Measurements from ENCODE around the gene BSN.

The BSN gene

DNA sequence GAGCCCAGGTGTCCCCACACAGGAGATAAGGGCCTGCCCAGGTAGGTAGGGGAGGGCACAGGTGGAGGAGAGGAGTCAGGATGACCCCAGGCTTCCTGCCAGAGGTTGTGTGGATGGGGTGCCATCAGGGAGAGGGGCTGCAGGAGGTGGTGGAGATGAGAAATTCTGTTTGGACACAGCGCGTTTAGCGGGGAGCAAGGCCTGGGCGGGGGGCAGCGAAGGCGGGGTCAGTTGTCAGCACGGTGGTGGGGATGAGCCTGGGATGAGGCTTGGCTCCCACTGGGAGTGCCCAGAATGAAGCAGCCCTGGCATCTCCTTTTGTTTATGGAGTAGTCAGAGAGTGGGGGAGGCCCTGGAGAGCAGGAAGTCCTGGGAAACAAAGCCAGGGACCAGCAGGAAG, 149.7 kb downstream of the BSN start:
- DNase-seq (ENCODE audit: low read depth): no peak
- H3K4me3 ChIP-seq (ENCODE audit: low read depth, low read length): no peak overlapping the region
- TF ChIP-seq, protein P1, sequence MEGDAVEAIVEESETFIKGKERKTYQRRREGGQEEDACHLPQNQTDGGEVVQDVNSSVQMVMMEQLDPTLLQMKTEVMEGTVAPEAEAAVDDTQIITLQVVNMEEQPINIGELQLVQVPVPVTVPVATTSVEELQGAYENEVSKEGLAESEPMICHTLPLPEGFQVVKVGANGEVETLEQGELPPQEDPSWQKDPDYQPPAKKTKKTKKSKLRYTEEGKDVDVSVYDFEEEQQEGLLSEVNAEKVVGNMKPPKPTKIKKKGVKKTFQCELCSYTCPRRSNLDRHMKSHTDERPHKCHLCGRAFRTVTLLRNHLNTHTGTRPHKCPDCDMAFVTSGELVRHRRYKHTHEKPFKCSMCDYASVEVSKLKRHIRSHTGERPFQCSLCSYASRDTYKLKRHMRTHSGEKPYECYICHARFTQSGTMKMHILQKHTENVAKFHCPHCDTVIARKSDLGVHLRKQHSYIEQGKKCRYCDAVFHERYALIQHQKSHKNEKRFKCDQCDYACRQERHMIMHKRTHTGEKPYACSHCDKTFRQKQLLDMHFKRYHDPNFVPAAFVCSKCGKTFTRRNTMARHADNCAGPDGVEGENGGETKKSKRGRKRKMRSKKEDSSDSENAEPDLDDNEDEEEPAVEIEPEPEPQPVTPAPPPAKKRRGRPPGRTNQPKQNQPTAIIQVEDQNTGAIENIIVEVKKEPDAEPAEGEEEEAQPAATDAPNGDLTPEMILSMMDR (IDR thresholded peaks at IDR 0.05; ENCODE audit: control insufficient read depth, extremely low read depth, insufficient read depth): no peak

DNA sequence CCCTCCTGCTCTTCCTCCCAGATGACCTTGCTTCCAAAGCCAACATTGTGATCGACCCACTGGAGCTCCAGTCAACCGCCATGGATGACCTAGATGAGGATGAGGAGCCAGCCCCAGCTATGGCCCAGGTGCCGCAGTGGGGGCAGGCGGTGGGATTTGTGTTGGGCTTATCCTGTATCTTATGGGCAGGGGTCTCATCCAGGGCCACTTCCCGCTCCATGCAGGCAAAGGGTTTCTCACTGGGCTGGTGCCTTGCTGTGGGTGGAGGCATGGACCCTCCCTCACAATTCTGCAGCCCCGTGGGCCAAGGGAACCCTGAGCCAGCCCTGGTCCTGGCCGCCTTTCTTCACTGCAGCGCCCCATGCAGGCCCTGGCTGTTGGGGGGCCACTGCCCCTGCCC, 150.4 kb downstream of the BSN start:
- H3K4me3 ChIP-seq (ENCODE audit: low read depth, low read length): no peak overlapping the region
- DNase-seq (ENCODE audit: low read depth): no peak
- TF ChIP-seq, protein P1 (IDR thresholded peaks at IDR 0.05; ENCODE audit: control insufficient read depth, extremely low read depth, insufficient read depth): no peak

DNA sequence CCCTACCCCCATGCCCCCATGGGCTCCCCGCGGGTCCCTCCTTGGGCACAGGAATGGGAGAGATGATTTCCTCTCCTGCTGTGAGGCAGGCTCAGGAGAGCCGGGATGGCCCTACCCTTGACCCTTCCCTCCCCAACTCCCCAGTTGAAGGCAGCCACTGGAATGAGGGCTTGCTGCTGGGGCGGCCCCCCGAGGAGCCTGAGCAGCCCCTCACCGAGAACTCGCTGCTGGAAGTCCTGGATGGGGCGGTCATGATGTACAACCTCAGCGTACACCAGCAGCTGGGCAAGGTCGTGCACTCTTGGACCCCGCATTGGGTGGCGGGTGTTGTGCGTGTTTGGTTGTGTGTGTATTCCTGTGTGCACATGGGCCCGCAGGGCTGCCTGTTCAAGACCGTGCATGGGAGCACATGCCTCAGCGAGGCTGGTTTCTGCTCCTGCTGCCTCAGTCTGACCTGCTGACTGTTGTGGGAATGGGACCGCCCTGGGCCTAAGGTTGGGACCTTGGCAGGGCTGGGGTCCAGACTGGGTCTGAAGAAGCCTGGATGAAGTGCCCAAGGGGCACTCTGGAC, 151.2 kb downstream of the BSN start:
- no peak overlapping the region for H3K4me3 ChIP-seq (ENCODE audit: low read depth, low read length)
- DNase-seq (ENCODE audit: low read depth): no peak
- TF ChIP-seq, protein P1 (IDR thresholded peaks at IDR 0.05; ENCODE audit: control insufficient read depth, extremely low read depth, insufficient read depth): no peak

DNA sequence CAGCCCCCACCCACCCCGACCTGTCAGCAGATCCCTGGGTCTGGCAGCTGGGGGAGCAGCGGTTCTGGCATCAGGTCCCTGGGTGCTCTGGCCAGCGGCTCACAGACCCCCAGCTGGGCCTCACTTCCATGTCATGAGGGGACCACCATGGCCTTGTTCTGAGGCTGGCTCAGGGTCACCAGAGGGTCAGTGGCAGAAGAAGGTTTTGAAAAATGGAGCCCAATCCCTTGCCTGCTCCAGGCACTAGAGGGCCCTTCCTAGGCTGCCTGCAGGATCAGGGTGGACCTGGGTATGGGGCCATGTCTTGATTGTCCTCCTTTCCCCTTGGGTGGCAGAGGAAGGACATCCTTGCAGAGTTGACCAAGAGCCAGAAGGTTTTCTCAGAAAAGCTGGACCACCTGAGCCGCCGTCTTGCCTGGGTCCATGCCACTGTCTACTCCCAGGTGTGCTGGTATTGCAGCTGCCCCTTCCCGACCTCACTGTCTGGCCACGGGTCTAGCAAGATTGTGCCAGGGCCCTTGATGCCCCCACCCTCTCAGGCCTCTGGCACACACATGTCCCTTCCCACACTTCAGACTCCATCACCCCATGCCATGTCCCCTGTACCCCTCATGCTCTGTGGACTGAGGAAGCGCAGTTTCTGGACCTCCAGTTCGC, 152.3 kb downstream of the BSN start:
- TF ChIP-seq, protein P1 (IDR thresholded peaks at IDR 0.05; ENCODE audit: control insufficient read depth, extremely low read depth, insufficient read depth): no peak
- DNase-seq (ENCODE audit: low read depth): no peak
- H3K4me3 ChIP-seq (ENCODE audit: low read depth, low read length): no peak overlapping the region

DNA sequence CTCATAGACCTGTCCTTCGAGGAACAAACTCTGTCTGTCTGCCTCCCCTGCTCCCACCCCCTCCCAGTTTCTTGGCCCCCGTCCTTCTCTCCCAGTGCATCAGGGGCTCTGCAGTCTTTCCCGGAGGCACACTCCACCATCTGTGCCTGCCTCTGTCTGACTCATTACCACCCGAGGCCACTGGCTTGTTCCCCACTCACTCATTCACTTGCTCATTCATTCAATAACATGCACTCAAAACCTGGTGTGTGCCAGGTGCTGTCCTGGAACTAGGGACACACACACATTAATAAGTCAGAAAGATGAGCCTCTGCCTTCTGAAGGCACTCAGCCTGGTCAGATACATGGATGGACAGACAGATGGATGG, 152.8 kb downstream of the BSN start:
- TF ChIP-seq, protein P1 (IDR thresholded peaks at IDR 0.05; ENCODE audit: control insufficient read depth, extremely low read depth, insufficient read depth): no peak
- no peak overlapping the region for H3K4me3 ChIP-seq (ENCODE audit: low read depth, low read length)
- no peak for DNase-seq (ENCODE audit: low read depth)

DNA sequence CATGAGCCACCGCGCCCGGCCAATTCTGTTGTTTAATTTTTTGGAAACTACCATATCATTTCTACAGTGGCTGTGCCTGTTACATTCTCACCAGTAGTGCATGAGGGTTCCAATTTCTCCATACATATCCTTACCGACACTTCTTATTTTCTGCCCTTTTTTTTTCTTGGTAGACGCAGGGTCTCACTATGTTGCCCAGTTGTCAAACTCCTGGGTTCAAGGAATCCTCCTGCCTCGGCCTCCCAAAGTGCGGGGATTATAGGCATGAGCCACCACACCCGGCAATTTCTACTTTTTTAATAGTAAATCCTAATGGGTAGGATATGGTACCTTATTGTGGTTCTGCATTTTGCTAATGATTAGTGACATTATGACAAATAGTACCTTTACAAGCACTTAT, 155.6 kb downstream of the BSN start:
- TF ChIP-seq, protein P1 (IDR thresholded peaks at IDR 0.05; ENCODE audit: control insufficient read depth, extremely low read depth, insufficient read depth): no peak
- no peak for DNase-seq (ENCODE audit: low read depth)
- H3K4me3 ChIP-seq (ENCODE audit: low read depth, low read length): no peak overlapping the region

DNA sequence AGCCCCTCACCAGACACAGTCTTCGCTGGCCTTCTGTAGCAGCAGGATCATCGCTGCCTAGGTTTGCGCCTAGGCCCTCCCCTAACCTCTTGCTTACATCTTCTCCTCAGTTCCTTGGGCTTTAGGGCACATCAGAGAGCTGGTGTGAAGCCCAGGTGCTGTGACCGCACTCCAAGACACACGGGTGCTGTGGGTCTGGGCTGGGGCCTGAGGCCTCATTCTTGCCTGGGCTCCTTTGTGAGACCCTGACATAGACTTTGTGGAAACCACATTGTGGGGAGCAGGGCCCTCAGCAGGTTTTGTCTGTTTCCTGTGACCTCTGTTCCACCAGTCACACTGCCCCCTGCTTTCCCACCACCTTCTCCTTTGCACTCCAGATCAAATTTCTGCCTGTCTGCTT, 157.2 kb downstream of the BSN start:
- TF ChIP-seq, protein P1 (IDR thresholded peaks at IDR 0.05; ENCODE audit: control insufficient read depth, extremely low read depth, insufficient read depth): no peak
- no peak overlapping the region for H3K4me3 ChIP-seq (ENCODE audit: low read depth, low read length)
- DNase-seq (ENCODE audit: low read depth): no peak
